H9 (cell line): Measurements from ENCODE around the gene LARGE1. TPM values are rescaled to one million over a fixed set of nuclear protein-coding genes. Genes with fewer than 3 reads are reported as not detected.

Experiments used
- DNase-seq: peaks from one replicate; pipeline ENCODE4 v3.0.0-alpha.2; 2017
- H2AFZ ChIP-seq: one replicate; pipeline ENCODE4 v1.6.1; 2013; ENCODE audit warnings: mild to moderate bottlenecking, low read length, control low read depth, moderate library complexity
- H2AK5ac ChIP-seq: 2 replicates; pipeline ENCODE4 v1.6.1; 2013; ENCODE audit warnings: low read length, control low read depth, mixed read lengths; ENCODE audit not compliant: insufficient read length
- H2BK120ac ChIP-seq: one replicate; pipeline ENCODE4 v1.6.1; 2013; ENCODE audit warnings: low read depth, mild to moderate bottlenecking, low read length, control low read depth, inconsistent platforms; ENCODE audit not compliant: poor library complexity, severe bottlenecking
- H2BK12ac ChIP-seq: 2 replicates; pipeline ENCODE4 v1.6.1; 2013; ENCODE audit warnings: low read length, control low read depth, mixed read lengths, low read depth; ENCODE audit not compliant: insufficient read length
- H2BK15ac ChIP-seq: 2 replicates; pipeline ENCODE4 v1.6.1; 2013; ENCODE audit warnings: low read depth, low read length, control low read depth
- H2BK20ac ChIP-seq: one replicate; pipeline ENCODE4 v1.6.1; 2013; ENCODE audit warnings: low read depth, mild to moderate bottlenecking, low read length, control low read depth, inconsistent platforms; ENCODE audit not compliant: poor library complexity, severe bottlenecking
- H2BK5ac ChIP-seq: 2 replicates; pipeline ENCODE4 v1.6.1; 2013; ENCODE audit warnings: low read length, control low read depth, mixed read lengths; ENCODE audit not compliant: insufficient read length
- H3K14ac ChIP-seq: 2 replicates; pipeline ENCODE4 v1.6.1; 2013; ENCODE audit warnings: low read length, control low read depth; ENCODE audit not compliant: insufficient read depth
- H3K18ac ChIP-seq: 2 replicates; pipeline ENCODE4 v1.6.1; 2013; ENCODE audit warnings: low read depth, mild to moderate bottlenecking, mixed read lengths, low read length, control low read depth; ENCODE audit not compliant: insufficient read length
- H3K23ac ChIP-seq: 2 replicates; pipeline ENCODE4 v1.6.1; 2013; ENCODE audit warnings: low read length, control low read depth, mixed read lengths, low read depth; ENCODE audit not compliant: insufficient read length
- H3K23me2 ChIP-seq: 2 replicates; pipeline ENCODE4 v1.6.1; 2013; ENCODE audit warnings: low read depth, mild to moderate bottlenecking, mixed read lengths, low read length, control low read depth; ENCODE audit not compliant: insufficient read length, poor library complexity, severe bottlenecking
- H3K27ac ChIP-seq: 2 replicates; pipeline ENCODE4 v1.5.1; 2013; ENCODE audit warnings: low read length, control low read depth, mixed read lengths, low read depth; ENCODE audit not compliant: insufficient read length
- H3K27me3 ChIP-seq: 2 replicates; pipeline ENCODE4 v1.6.1; 2013; ENCODE audit warnings: low read length, control low read depth, inconsistent platforms; ENCODE audit not compliant: insufficient read depth
- H3K4ac ChIP-seq: 2 replicates; pipeline ENCODE4 v1.6.1; 2013; ENCODE audit warnings: low read depth, mild to moderate bottlenecking, control low read depth, inconsistent platforms, low read length, moderate library complexity
- H3K4me1 ChIP-seq: 2 replicates; pipeline ENCODE4 v1.6.1; 2013; ENCODE audit warnings: low read length, control low read depth, inconsistent platforms; ENCODE audit not compliant: insufficient read depth
- H3K4me2 ChIP-seq: 2 replicates; pipeline ENCODE4 v1.6.1; 2013; ENCODE audit warnings: low read length, control low read depth, mixed read lengths; ENCODE audit not compliant: insufficient read length, insufficient read depth
- H3K56ac ChIP-seq: 2 replicates; pipeline ENCODE4 v1.6.1; 2013; ENCODE audit warnings: low read depth, mild to moderate bottlenecking, mixed read lengths, low read length, control low read depth; ENCODE audit not compliant: insufficient read length
- H3K79me1 ChIP-seq: 2 replicates; pipeline ENCODE4 v1.6.1; 2013; ENCODE audit warnings: low read depth, mild to moderate bottlenecking, moderate library complexity, low read length, control low read depth, inconsistent platforms; ENCODE audit not compliant: insufficient read depth, poor library complexity, severe bottlenecking
- H3K79me2 ChIP-seq: 2 replicates; pipeline ENCODE4 v1.6.1; 2013; ENCODE audit warnings: low read length, control low read depth, inconsistent platforms; ENCODE audit not compliant: insufficient read depth
- H3K9ac ChIP-seq: 2 replicates; pipeline ENCODE4 v1.6.1; 2013; ENCODE audit warnings: low read length, control low read depth, mixed read lengths; ENCODE audit not compliant: insufficient read length; ENCODE audit errors: extremely low read depth
- H3K9me3 ChIP-seq: one replicate; pipeline ENCODE4 v1.6.1; 2013; ENCODE audit warnings: low read depth, low read length, inconsistent platforms; ENCODE audit not compliant: control insufficient read depth
- H3T11ph ChIP-seq: one replicate; pipeline ENCODE4 v1.6.1; 2013; ENCODE audit warnings: mild to moderate bottlenecking, low read length, control low read depth, inconsistent platforms
- H4K20me1 ChIP-seq: one replicate; pipeline ENCODE4 v1.6.1; 2013; ENCODE audit not compliant: control insufficient read depth, insufficient read length, insufficient read depth
- H4K5ac ChIP-seq: 2 replicates; pipeline ENCODE4 v1.6.1; 2013; ENCODE audit warnings: low read depth, mild to moderate bottlenecking, mixed read lengths, low read length, control low read depth; ENCODE audit not compliant: insufficient read length
- H4K8ac ChIP-seq: replicated peaks from 2 replicates; pipeline ENCODE4 v1.6.1; 2013; ENCODE audit warnings: low read length, control low read depth, mixed read lengths, low read depth; ENCODE audit not compliant: insufficient read length
- H4K91ac ChIP-seq: 2 replicates; pipeline ENCODE4 v1.6.1; 2013; ENCODE audit warnings: low read depth, mild to moderate bottlenecking, moderate library complexity, mixed read lengths, low read length, control low read depth; ENCODE audit not compliant: insufficient read length
- H3K27ac Mint-ChIP-seq, 3 experiments: 2 replicates in 2 of 3; 3 replicates in 1 of 3; pipeline ENCODE4 v1.8.0; 2020 to 2021; ENCODE audit warnings: mixed read lengths in 3 of 3, mild to moderate bottlenecking in 1 of 3, moderate library complexity in 1 of 3
- H3K27me3 Mint-ChIP-seq: 2 replicates; pipeline ENCODE4 v1.8.0; 2021; ENCODE audit warnings: low read depth, mild to moderate bottlenecking, moderate library complexity, mixed read lengths
- H3K36me3 Mint-ChIP-seq, 3 experiments: 2 replicates in 2 of 3; 3 replicates in 1 of 3; pipeline ENCODE4 v1.8.0; 2020 to 2021; ENCODE audit warnings: low read depth in 3 of 3, mixed read lengths in 3 of 3; ENCODE audit not compliant: insufficient read depth in 1 of 3
- H3K4me1 Mint-ChIP-seq, 2 experiments: 2 replicates each; pipeline ENCODE4 v1.8.0; 2020; ENCODE audit warnings: mixed read lengths in 2 of 2
- H3K4me3 Mint-ChIP-seq, 2 experiments: 2 replicates in 1 of 2; 3 replicates in 1 of 2; pipeline ENCODE4 v1.8.0; 2020 to 2021; ENCODE audit warnings: mild to moderate bottlenecking in 2 of 2, mixed read lengths in 2 of 2, moderate library complexity in 1 of 2
- H3K9me3 Mint-ChIP-seq, 2 experiments: 2 replicates in 1 of 2; 3 replicates in 1 of 2; pipeline ENCODE4 v1.8.0; 2020; ENCODE audit warnings: mild to moderate bottlenecking in 2 of 2, mixed read lengths in 2 of 2, moderate library complexity in 1 of 2
- CTCF ChIP-seq: fragments of 200-600 bp; sonication (generic); conservative IDR thresholded peaks from 3 replicates; pipeline ENCODE4 v1.8.0; 2021; ENCODE audit warnings: antibody characterized with exemption, mild to moderate bottlenecking
- WGBS: extraction: QIAGEN DNeasy Blood & Tissue Kit; methylation state at CpG from one replicate; pipeline ENCODE4 v1.1.7; 2013; ENCODE audit warnings: missing lambda C conversion rate, low lambda C conversion rate, mixed read lengths; ENCODE audit not compliant: insufficient read length; ENCODE audit errors: extremely low coverage; 5-methylcytosine and 5-hydroxymethylcytosine counted together
- total RNA-seq: library from RNA; stranded (reverse); gene quantifications from 2 replicates; pipeline ENCODE4 v1.2.1, GENCODE V29; 2021

LARGE1 gene
- total RNA-seq, 1 experiment from 2014 or later, result 43.5 TPM

- no peak overlapping the region for H3K56ac ChIP-seq
- peaks cover 9% of the 10 kb centered on the region for H3K79me1 ChIP-seq
- no peak for DNase-seq
- H2AFZ ChIP-seq, result no peak overlapping the region
- no peak overlapping the region for H4K5ac ChIP-seq
- Mint-ChIP-seq H3K9me3 (peaks cover 35 to 49% of the 10 kb centered on the region in 2 experiments), H3K27me3 (peaks cover 2% of the 10 kb centered on the region), H3K4me1 (peaks cover 10 to 12% of the 10 kb centered on the region in 2 experiments), H3K27ac (no peak overlapping the region), H3K4me3 (no peak overlapping the region; a peak in 1 of 5 replicates), H3K36me3 (peaks cover 31 to 53% (median 44%) of the 10 kb centered on the region in 3 experiments)
- no peak overlapping the region for H3K23ac ChIP-seq
- H3K18ac ChIP-seq, result no peak overlapping the region
- peaks cover 16% of the 10 kb centered on the region; the same call in 1 of the 2 replicates for H3K79me2 ChIP-seq
- H2BK12ac ChIP-seq, result no peak overlapping the region
- H4K20me1 ChIP-seq, result no peaks in the 10 kb centered on the region
- no peak overlapping the region for H2BK120ac ChIP-seq
- no peak overlapping the region for H3K9ac ChIP-seq
- no peak overlapping the region for H3K27ac ChIP-seq
- no CpG with 5 or more reads among the region's 4 CpGs for WGBS
- no peak overlapping the region for H2BK15ac ChIP-seq
- no peak for TF ChIP-seq CTCF
- H3T11ph ChIP-seq, result no peak overlapping the region
- H4K91ac ChIP-seq, result no peak overlapping the region
- no peak overlapping the region for H4K8ac ChIP-seq
- no peak overlapping the region for H2BK20ac ChIP-seq
- no peak overlapping the region for H3K4ac ChIP-seq
- no peak overlapping the region for H3K4me2 ChIP-seq
- H3K14ac ChIP-seq, result no peak overlapping the region
- no peak overlapping the region for H2AK5ac ChIP-seq
- H3K27me3 ChIP-seq, result no peaks in the 10 kb centered on the region
- H2BK5ac ChIP-seq, result no peak overlapping the region
- H3K4me1 ChIP-seq, result no peaks in the 10 kb centered on the region
- no peaks in the 10 kb centered on the region for H3K23me2 ChIP-seq
- H3K9me3 ChIP-seq, result peaks cover 14% of the 10 kb centered on the region
These were observed 132.4 kb downstream of the LARGE1 start for GRCh38 chr22:33787645-33788456.
